HEK293 (cell line): ENCODE data around the gene GNB4.

Source experiments
- BCL11B ChIP-seq: fragments of 450-650 bp; formaldehyde crosslinking; IDR thresholded peaks from 2 replicates; pipeline ENCODE4 v1.5.1; 2016; ENCODE audit warnings: low read depth, missing biosample characterization, missing genetic modification characterization
- FEZF1 ChIP-seq: fragments of 450-650 bp; formaldehyde crosslinking; IDR thresholded peaks from 2 replicates; pipeline ENCODE4 v1.5.1; 2016; ENCODE audit warnings: missing biosample characterization, missing genetic modification characterization
- GFI1B ChIP-seq: fragments of 450-650 bp; formaldehyde crosslinking; IDR thresholded peaks from 2 replicates; pipeline ENCODE4 v1.5.1; 2016; ENCODE audit warnings: missing biosample characterization, missing genetic modification characterization
- GLI4 ChIP-seq: fragments of 450-650 bp; formaldehyde crosslinking; IDR thresholded peaks from 2 replicates; pipeline ENCODE4 v1.5.1; 2016; ENCODE audit warnings: missing biosample characterization, missing genetic modification characterization
- KLF1 ChIP-seq: fragments of 450-650 bp; formaldehyde crosslinking; IDR thresholded peaks from 2 replicates; pipeline ENCODE4 v1.5.1; 2016; ENCODE audit warnings: missing biosample characterization, missing genetic modification characterization
- KLF17 ChIP-seq: fragments of 450-650 bp; formaldehyde crosslinking; IDR thresholded peaks from 2 replicates; pipeline ENCODE4 v1.5.1; 2016; ENCODE audit warnings: missing biosample characterization, missing genetic modification characterization
- SCRT1 ChIP-seq: fragments of 450-650 bp; formaldehyde crosslinking; IDR thresholded peaks from 2 replicates; pipeline ENCODE4 v1.5.1; 2016; ENCODE audit warnings: missing biosample characterization, missing genetic modification characterization, borderline replicate concordance
- SP7 ChIP-seq: fragments of 450-650 bp; formaldehyde crosslinking; IDR thresholded peaks from 2 replicates; pipeline ENCODE4 v1.5.1; 2016; ENCODE audit warnings: missing biosample characterization, missing genetic modification characterization
- ZBTB20 ChIP-seq: fragments of 450-650 bp; formaldehyde crosslinking; IDR thresholded peaks from 2 replicates; pipeline ENCODE4 v1.5.1; 2016; ENCODE audit warnings: missing biosample characterization, missing genetic modification characterization
- ZBTB48 ChIP-seq: fragments of 450-650 bp; formaldehyde crosslinking; IDR thresholded peaks from 2 replicates; pipeline ENCODE4 v1.5.1; 2016; ENCODE audit warnings: missing biosample characterization, missing genetic modification characterization
- ZNF366 ChIP-seq: fragments of 450-650 bp; formaldehyde crosslinking; conservative IDR thresholded peaks from 2 replicates; pipeline ENCODE4 v1.5.1; 2016; ENCODE audit warnings: missing biosample characterization, missing genetic modification characterization
- ZNF391 ChIP-seq: fragments of 450-650 bp; formaldehyde crosslinking; IDR thresholded peaks from 2 replicates; pipeline ENCODE4 v1.5.1; 2016; ENCODE audit warnings: low read depth, missing biosample characterization, missing genetic modification characterization, borderline replicate concordance
- ZNF518A ChIP-seq: fragments of 450-650 bp; formaldehyde crosslinking; conservative IDR thresholded peaks from 2 replicates; pipeline ENCODE4 v1.5.1; 2016; ENCODE audit warnings: low read depth, missing biosample characterization, missing genetic modification characterization
- ZNF571 ChIP-seq: fragments of 450-650 bp; formaldehyde crosslinking; IDR thresholded peaks from 2 replicates; pipeline ENCODE4 v1.5.0; 2017; ENCODE audit warnings: missing biosample characterization, missing genetic modification characterization
- ZNF585B ChIP-seq: fragments of 450-650 bp; formaldehyde crosslinking; IDR thresholded peaks from 2 replicates; pipeline ENCODE4 v1.5.1; 2016; ENCODE audit warnings: missing biosample characterization, missing genetic modification characterization
- ZNF629 ChIP-seq: fragments of 450-650 bp; formaldehyde crosslinking; IDR thresholded peaks from 2 replicates; pipeline ENCODE4 v1.5.1; 2017; ENCODE audit warnings: missing biosample characterization, missing genetic modification characterization
- ZNF660 ChIP-seq: fragments of 450-650 bp; IDR thresholded peaks from 2 replicates; pipeline ENCODE4 v1.5.1; 2018; ENCODE audit warnings: missing biosample characterization, mild to moderate bottlenecking, missing genetic modification characterization
- ZNF777 ChIP-seq: fragments of 450-650 bp; formaldehyde crosslinking; IDR thresholded peaks from 2 replicates; pipeline ENCODE4 v1.5.1; 2017; ENCODE audit warnings: missing biosample characterization, missing genetic modification characterization, borderline replicate concordance
- TF ChIP-seq, protein P1 (sequence below): IDR thresholded peaks from 2 replicates; pipeline ENCODE4 v1.6.1; 2011; ENCODE audit warnings: mild to moderate bottlenecking, low read depth, low read length, borderline replicate concordance

Gene GNB4

DNA sequence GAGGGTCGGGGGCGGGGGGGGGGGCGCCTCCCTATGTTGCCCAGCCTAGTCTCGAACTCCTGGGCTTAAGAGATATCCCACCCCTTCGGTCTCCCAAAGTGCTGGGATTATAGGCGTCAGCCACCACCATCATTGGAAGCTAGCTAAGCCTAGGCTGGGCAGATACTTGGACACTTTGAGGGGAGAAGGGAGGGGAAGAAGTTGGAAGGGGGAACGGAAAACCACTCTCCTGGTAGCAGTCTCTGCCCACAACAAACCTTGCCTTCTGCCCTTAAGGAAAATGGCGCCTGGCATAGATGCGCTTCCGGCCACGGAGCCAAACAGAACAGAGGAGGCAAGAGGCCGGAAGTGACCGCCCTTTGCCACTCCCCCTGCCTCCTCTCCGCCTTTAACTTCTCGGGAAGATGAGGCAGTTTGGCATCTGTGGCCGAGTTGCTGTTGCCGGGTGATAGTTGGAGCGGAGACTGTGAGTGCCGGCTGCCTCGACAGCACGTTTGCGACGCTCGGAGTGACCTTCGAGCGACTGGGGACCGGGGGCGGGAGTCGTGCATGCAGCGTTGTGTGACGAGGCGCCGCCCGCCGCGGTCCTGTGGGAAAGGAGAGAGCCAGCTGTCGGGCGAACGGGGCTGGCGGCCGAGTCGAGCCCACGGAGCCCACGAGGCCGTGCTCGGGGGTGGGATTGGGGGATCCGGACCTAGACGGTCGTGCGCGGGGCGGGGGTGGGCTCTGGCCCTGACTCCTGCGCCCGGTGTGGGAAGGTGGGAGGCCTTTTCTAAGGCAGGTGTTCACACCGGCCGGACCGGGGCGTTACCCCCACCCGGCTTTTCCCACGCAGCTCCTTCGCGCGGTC, 103.7 kb downstream of the GNB4 start, which contains the start of gene MFN1 (continued):
- no peak for TF ChIP-seq FEZF1 (tag by site-specific recombination)
- TF ChIP-seq ZNF391 (tag by site-specific recombination), result no peak
- TF ChIP-seq ZBTB48 (tag by site-specific recombination), result no peak
- no peak for TF ChIP-seq KLF17 (tag by site-specific recombination)
- TF ChIP-seq ZNF777 (tag by site-specific recombination), result 0 out of 2 replicates have a peak, but pooled peaks have one; percentile 37
- TF ChIP-seq ZNF660, result peak; percentile 52; the same call in 1 of the 2 replicates
- TF ChIP-seq ZNF366 (tag by site-specific recombination), result 0 out of 2 replicates have a peak, but pooled peaks have one; percentile 24
- peak; percentile 40; the same call in 1 of the 2 replicates for TF ChIP-seq ZNF518A
- TF ChIP-seq GFI1B (tag by site-specific recombination), result no peak
- TF ChIP-seq BCL11B (tag by site-specific recombination), result 0 out of 2 replicates have a peak, but pooled peaks have one; percentile 21
- TF ChIP-seq ZBTB20 (tag by site-specific recombination), result peak; percentile 23; the same call in 1 of the 2 replicates
- TF ChIP-seq, protein P1, sequence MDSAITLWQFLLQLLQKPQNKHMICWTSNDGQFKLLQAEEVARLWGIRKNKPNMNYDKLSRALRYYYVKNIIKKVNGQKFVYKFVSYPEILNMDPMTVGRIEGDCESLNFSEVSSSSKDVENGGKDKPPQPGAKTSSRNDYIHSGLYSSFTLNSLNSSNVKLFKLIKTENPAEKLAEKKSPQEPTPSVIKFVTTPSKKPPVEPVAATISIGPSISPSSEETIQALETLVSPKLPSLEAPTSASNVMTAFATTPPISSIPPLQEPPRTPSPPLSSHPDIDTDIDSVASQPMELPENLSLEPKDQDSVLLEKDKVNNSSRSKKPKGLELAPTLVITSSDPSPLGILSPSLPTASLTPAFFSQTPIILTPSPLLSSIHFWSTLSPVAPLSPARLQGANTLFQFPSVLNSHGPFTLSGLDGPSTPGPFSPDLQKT, result no peak
- no peak for TF ChIP-seq ZNF585B (tag by site-specific recombination)
- TF ChIP-seq GLI4 (tag by site-specific recombination), result no peak
- no peak for TF ChIP-seq ZNF571 (tag by site-specific recombination)
- TF ChIP-seq SCRT1, result no peak
- 0 out of 2 replicates have a peak, but pooled peaks have one; percentile 18 for TF ChIP-seq SP7 (tag by site-specific recombination)
- TF ChIP-seq ZNF629, result no peak; the same call in 1 of the 2 replicates
- no peak for TF ChIP-seq KLF1 (tag by site-specific recombination)
- TF ChIP-seq, all 188 proteins: peak for 36
